Measurements from ENCODE around the gene AAMDC.
"Not testable (repeated sequence)": the region's sequence is repeated elsewhere in the genome, so short reads cannot be mapped to it uniquely, and the experiment has no call there.

AAMDC gene

GRCh38 chr11:77882396-77882795, 61.5 kb downstream of the AAMDC start:
- no peak for DNase-seq
- no peaks in the 10 kb centered on the region for H3K27me3 ChIP-seq (replicated peaks)
- H3K4me3 ChIP-seq (ENCODE audit: low read depth, low read length): no peak overlapping the region
- peaks cover 12% of the 10 kb centered on the region for H3K36me3 ChIP-seq (replicated peaks)
- no peak overlapping the region for H3K27ac ChIP-seq
- in situ Hi-C loops (cut with HindIII; ENCODE audit: low pct_ligation_motif_present, low sequenced_read_pairs): no loop called here
- no peak for TF ChIP-seq CTCF (IDR thresholded peaks at IDR 0.05; ENCODE audit: low read depth, low read length, missing control alignments)

- peaks cover 8% of the 10 kb centered on the region for H3K36me3 ChIP-seq (replicated peaks)
- in situ Hi-C loops (cut with HindIII; ENCODE audit: low pct_ligation_motif_present, low sequenced_read_pairs): no loop called here
Measured at GRCh38 chr11:77883775-77884174, 62.8 kb downstream of the AAMDC start.

GRCh38 chr11:77884186-77884828, 63.4 kb downstream of the AAMDC start:
- TF ChIP-seq CTCF (IDR thresholded peaks at IDR 0.05; ENCODE audit: low read depth, low read length, missing control alignments): no peak
- Histone ChIP-seq H3K36me3 (replicated peaks) (peaks cover 7% of the 10 kb centered on the region), H3K27me3 (replicated peaks) (no peaks in the 10 kb centered on the region), H3K27ac (no peak overlapping the region), H3K4me3 (ENCODE audit: low read depth, low read length) (no peak overlapping the region)
- DNase-seq: peak; percentile 13
- in situ Hi-C loops (cut with HindIII; ENCODE audit: low pct_ligation_motif_present, low sequenced_read_pairs): no loop called here

More at GRCh38 chr11:77883775-77884174, 62.8 kb downstream of the AAMDC start:
- no peak overlapping the region for H3K27ac ChIP-seq
- no peak for DNase-seq
- H3K27me3 ChIP-seq (replicated peaks): no peaks in the 10 kb centered on the region
- no peak overlapping the region for H3K4me3 ChIP-seq (ENCODE audit: low read depth, low read length)
- TF ChIP-seq CTCF (IDR thresholded peaks at IDR 0.05; ENCODE audit: low read depth, low read length, missing control alignments): no peak

GRCh38 chr11:77884829-77885190, 63.9 kb downstream of the AAMDC start:
- H3K27me3 ChIP-seq (replicated peaks): no peaks in the 10 kb centered on the region
- H3K27ac ChIP-seq: no peak overlapping the region
- in situ Hi-C loops (cut with HindIII; ENCODE audit: low pct_ligation_motif_present, low sequenced_read_pairs): no loop called here
- TF ChIP-seq CTCF (IDR thresholded peaks at IDR 0.05; ENCODE audit: low read depth, low read length, missing control alignments): no peak
- H3K36me3 ChIP-seq (replicated peaks): peaks cover 7% of the 10 kb centered on the region
- H3K4me3 ChIP-seq (ENCODE audit: low read depth, low read length): no peak overlapping the region
- no peak for DNase-seq

GRCh38 chr11:77886401-77886800, 65.5 kb downstream of the AAMDC start:
- no peaks in the 10 kb centered on the region for H3K27me3 ChIP-seq (replicated peaks)
- in situ Hi-C loops (cut with HindIII; ENCODE audit: low pct_ligation_motif_present, low sequenced_read_pairs): no loop called here
- no peak overlapping the region for H3K27ac ChIP-seq
- H3K36me3 ChIP-seq (replicated peaks): peaks cover 4% of the 10 kb centered on the region
- no peak for DNase-seq
- no peak for TF ChIP-seq CTCF (IDR thresholded peaks at IDR 0.05; ENCODE audit: low read depth, low read length, missing control alignments)
- no peak overlapping the region for H3K4me3 ChIP-seq (ENCODE audit: low read depth, low read length)

GRCh38 chr11:77889045-77889444, 68.1 kb downstream of the AAMDC start:
- H3K27me3 ChIP-seq (replicated peaks); DNase-seq; in situ Hi-C loops (cut with HindIII; ENCODE audit: low pct_ligation_motif_present, low sequenced_read_pairs); H3K36me3 ChIP-seq (replicated peaks); H3K4me3 ChIP-seq (ENCODE audit: low read depth, low read length); H3K27ac ChIP-seq: not testable (repeated sequence)

- in situ Hi-C loops (cut with HindIII; ENCODE audit: low pct_ligation_motif_present, low sequenced_read_pairs); H3K27me3 ChIP-seq (replicated peaks); H3K27ac ChIP-seq; H3K4me3 ChIP-seq (ENCODE audit: low read depth, low read length); H3K36me3 ChIP-seq (replicated peaks); DNase-seq: not testable (repeated sequence)
Measured at GRCh38 chr11:77890100-77890614, 69.2 kb downstream of the AAMDC start.

GRCh38 chr11:77890619-77891056, 69.7 kb downstream of the AAMDC start:
- in situ Hi-C loops (cut with HindIII; ENCODE audit: low pct_ligation_motif_present, low sequenced_read_pairs); H3K4me3 ChIP-seq (ENCODE audit: low read depth, low read length); H3K27me3 ChIP-seq (replicated peaks); H3K27ac ChIP-seq; H3K36me3 ChIP-seq (replicated peaks); DNase-seq: not testable (repeated sequence)

GRCh38 chr11:77891256-77891655, 70.3 kb downstream of the AAMDC start:
- H3K36me3 ChIP-seq (replicated peaks); H3K27me3 ChIP-seq (replicated peaks); DNase-seq; H3K27ac ChIP-seq; H3K4me3 ChIP-seq (ENCODE audit: low read depth, low read length); in situ Hi-C loops (cut with HindIII; ENCODE audit: low pct_ligation_motif_present, low sequenced_read_pairs): not testable (repeated sequence)

All from brain microvascular endothelial cell (primary cell).